Renal cortical epithelial cell (primary cell): ENCODE results near the gene STARD4. TPM values are rescaled to one million over a fixed set of nuclear protein-coding genes. Genes with fewer than 3 reads are reported as not detected.

ENCODE experiments used
- DNase-seq: peaks from one replicate; pipeline ENCODE4 v3.0.0-alpha.2; 2011; ENCODE audit warnings: low read depth
- total RNA-seq: library from RNA; depleted of rRNA; stranded (reverse); fragments of >200 nt; gene quantifications from 2 replicates; pipeline ENCODE4 v1.2.3, GENCODE V29; 2014

The STARD4 gene, protein sequence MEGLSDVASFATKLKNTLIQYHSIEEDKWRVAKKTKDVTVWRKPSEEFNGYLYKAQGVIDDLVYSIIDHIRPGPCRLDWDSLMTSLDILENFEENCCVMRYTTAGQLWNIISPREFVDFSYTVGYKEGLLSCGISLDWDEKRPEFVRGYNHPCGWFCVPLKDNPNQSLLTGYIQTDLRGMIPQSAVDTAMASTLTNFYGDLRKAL
- 29.5 and 120 TPM in 2 replicates for total RNA-seq

DNA sequence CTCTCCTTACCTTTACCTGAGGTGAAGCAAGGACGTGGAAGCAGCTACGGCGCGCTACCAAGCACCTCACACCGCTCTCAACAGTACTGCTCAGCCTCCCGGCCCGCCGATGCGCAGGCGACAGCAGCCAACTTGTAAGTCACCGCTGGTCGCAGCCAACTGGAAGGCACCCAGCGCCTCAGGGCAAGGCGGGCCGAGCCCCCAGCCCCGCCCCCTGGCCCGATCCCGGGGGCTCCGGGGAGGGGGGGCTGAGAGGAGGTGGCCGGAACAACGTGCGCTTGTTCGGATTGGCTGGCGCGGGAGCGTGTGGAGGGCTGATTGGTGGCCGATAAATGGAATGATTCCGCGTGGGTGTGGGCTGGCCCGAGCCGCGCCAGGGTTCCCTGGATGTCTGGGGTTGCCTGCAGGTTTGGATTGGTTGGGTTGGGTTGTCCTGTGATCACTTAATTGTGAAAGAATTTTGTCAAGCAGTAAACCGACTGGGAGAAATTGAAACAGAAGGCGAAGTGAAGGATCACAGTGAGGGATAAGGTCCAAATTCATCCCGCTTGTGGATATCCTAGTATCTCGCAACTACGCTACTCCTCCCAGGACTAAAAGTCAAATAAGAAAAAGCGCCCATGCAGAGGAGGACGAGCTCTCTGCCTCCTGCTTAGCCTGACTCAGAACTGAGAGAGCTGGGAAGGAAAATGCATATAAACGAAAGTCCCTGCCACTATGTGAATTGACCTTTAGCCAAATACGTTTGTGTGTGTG, at the start of gene STARD4:
STARD4 (minus strand) TSS at position 161 of the 756 bp plus-strand sequence. CDS start 5,102 bp downstream, outside the sequence.
- peak; percentile 97 for DNase-seq

GRCh38 chr5:111559680-111560079, 47.3 kb upstream of the STARD4 start:
- DNase-seq: no peak

DNA sequence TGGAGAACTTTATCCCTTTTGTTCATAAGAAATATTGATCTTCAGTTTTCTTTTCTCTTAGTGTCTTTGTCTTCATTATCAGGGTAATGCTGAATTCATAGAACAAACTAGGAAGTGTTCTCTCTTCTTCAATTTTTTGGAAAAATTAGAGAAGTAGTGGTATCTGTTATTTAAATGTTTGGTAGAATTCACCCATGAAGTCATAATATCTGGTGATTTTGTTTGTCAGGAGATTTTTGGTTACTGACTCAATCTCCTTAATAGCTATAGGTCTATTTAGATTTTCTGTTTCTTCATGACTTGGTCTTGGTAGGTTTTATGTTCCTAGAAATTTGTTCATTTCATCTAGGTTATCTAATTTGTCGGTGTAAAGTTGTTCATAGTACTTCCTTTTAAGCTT, 45.4 kb upstream of the STARD4 start:
- no peak for DNase-seq

- DNase-seq: no peak
These were observed 44.8 kb upstream of the STARD4 start for GRCh38 chr5:111557111-111557510.

DNA sequence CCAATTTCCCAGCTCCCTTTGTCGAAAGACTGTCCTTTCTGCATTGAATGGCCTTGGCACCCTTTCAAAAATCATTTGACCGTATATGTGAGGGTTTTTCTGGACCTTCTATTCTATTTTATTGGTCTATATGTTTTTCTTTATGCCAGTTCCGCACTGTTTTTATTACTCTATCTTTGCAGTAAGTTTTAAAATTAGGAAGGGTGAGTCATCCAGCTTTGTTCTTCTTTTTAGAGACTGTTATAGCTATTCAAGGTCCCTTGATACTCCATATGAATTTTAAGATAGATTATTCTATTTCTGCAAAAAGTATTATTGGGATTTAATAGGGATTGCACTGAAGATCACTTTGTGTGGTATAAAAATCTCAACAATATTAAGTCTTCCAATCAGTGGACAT, 44.2 kb upstream of the STARD4 start:
- DNase-seq: no peak

GRCh38 chr5:111555760-111556159, 43.4 kb upstream of the STARD4 start:
- no peak for DNase-seq

GRCh38 chr5:111553868-111554267, 41.5 kb upstream of the STARD4 start:
- DNase-seq: no peak

DNA sequence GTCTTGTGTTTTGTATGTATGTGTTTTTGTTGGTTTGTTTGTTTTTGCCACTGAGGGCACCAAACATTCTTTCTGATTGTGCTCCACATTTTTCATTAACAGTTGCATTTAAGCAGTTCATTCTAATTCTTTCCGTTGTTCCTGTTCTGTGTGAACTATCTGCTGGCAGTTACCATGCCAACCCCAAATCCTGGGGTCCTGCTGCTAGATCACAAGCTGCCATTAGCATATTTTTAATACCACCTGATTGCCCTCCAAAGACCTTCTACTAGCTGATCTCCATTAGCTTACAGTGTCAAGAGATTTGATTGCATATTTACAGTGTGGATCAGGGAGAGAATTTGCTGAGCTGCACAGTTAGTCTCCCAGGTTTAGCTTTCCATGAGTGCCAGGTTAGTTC, 40.6 kb upstream of the STARD4 start:
- DNase-seq: no peak

DNA sequence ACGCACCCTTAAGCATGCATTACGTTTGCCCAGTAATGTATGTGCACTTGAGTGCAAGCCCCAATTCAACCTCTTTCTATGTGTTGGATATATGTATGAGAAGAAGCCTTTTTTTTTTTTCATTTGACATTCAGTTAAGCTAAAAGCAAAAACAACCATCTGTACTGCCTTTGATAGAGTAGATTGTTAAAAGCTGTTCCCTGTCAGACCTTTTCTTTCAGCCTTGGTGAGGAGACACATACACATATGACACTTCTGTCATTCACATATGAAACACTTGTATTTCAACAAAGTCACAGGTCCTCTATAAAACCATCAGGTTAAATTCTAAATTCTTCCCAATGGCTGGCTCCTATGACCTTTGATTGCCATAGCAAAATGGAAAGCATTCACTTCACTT, 40.2 kb upstream of the STARD4 start:
- DNase-seq: no peak

DNA sequence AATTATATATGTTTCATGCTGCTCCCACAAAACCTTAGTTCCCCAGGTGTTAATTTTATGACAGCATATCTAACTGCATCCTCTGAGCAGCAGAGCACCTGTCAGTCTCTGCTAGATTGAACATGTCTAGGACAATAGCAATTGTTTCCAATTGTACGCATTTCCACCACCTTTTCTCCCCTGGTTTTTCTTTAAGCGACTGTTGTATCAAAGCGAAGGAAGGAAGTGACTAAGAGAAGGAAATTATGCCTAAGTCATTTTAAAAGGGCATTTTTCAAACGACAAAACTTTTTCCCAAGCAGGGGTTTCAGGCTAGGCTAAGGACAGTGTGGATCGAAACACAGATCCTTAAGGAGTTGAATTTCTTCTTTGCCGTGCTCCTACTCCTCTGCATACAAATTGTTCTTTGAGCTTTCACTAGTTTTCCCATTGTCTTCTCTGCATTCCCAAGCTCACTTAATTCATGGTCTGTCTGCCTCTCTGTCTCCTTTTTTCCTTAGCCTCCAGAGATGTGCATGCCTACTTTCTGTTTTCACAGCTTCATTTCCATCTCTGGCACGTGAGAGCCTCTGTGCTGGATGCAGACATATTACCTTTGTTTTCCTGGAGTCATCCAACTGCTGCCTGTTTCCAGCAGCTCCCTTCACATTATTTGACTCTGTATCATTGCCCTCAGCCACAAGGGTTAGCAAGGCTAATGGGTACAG, 39.4 kb upstream of the STARD4 start:
- DNase-seq: peak; percentile 40

- no peak for DNase-seq
These were observed 38.8 kb upstream of the STARD4 start for GRCh38 chr5:111551161-111551560.

- peak; percentile 98 for DNase-seq
These were observed 38.1 kb upstream of the STARD4 start for GRCh38 chr5:111550282-111551020.

DNA sequence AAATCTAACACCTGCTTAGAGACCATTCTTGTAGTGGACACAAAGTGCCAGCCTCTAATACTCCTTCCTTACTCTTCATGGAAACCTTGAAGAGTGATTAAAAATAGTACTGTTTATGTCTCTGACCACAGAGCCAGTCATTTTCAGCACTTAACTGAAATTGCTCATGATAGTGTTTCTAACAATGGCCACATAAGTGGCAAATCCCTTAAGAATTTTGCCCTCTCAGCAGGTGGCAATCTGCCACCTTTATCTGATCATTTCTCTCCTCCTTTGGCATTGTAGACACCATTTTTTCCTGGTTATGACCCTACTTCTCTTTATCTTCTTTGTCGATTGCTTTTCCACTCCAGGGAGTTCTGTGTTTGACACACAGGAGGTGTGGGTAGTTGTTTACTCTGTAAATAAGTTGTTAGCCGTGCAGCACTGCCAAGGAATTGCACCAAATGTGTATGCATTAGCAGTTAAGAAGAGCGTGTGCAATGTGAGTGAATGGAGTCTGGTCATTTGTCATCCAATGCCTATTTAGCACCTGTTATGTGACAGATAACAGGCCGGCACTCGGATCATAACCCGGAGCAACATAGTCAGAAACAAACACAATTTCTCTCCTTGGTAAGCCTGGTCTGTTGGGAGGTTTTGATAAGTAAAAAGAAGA, 36.8 kb upstream of the STARD4 start:
- peak; percentile 65 for DNase-seq

DNA sequence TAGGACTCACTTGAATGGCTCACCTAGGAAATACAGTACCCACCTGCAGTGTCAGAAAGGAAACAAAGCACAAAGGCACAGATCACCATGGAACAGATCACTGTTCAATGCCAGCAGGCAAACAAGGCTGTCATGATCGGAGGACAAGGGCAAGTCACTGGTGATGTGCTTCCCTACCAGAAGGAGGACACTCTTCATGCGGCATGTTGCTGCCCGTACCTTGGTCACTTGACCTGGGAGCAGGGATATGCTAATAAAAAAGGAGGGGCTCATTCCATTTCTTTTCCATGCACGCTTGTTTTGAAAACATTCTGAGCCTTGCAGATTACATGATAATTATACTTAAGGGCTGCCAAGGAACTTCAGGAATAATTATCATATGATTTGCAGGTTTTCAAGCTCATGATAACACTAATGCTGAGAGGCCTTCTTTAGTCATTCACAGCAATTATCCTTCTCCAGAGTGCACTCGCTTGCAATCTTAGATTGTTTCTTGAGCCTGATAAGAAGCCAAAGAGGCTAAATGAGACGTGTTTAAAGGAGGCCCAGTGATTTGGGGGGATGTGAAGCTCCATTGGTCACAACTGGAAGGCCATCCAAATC, 36.1 kb upstream of the STARD4 start:
- DNase-seq: no peak

DNA sequence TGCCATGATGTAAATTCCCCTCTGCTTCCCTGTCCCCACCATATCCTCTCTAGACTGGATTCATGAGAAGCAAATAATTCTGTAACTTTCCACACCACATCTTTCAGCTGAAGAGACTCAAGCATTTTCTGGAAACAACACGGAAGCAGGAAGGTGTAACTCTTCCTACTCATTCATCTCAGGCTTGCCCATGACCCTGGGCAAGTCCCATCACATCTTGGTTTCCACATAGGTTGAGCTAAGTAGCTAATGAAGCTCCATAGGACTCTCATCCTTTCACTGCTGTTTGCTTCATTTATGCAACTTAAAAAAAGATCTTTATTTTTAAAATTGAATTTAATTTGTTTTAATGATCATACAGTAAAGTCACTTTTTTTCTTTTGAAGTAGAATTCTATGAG, 32.7 kb upstream of the STARD4 start:
- DNase-seq: no peak

- DNase-seq: no peak
These were observed 25.0 kb upstream of the STARD4 start for GRCh38 chr5:111537141-111538024.

- DNase-seq: no peak
These were observed 23.7 kb upstream of the STARD4 start for GRCh38 chr5:111535879-111536549.

DNA sequence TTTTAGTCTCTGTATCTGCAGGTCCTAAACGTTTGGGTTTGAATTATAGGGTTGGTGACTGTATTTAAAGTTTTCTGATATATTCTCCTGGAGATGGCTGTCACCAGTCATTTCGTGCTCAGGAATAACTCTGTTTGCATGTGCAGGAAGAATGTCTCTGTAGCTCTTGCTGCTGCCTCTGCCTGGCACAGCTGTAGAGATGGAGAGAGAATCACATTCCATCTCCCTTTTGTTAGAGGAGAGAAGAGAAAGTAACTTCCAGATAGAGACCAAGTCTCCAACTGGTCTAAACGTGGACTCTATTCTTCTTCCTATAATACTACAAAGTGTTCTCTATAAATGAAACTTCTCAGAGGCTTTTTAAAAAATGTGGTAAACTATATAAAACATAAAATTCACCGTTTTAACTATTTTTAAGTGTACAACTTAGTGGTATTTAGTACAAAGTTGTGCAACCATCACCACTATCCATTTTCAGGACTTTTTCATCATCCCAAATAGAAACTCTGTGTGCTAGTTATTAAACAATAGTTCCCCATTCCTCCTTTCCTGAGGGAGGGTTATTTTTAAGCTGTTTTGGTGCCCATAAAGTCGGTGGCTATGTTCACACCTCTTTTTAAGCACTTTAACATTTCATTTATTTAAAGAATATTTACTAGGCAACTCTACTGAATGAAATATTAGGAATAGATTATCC, 20.7 kb upstream of the STARD4 start:
- DNase-seq: no peak

DNA sequence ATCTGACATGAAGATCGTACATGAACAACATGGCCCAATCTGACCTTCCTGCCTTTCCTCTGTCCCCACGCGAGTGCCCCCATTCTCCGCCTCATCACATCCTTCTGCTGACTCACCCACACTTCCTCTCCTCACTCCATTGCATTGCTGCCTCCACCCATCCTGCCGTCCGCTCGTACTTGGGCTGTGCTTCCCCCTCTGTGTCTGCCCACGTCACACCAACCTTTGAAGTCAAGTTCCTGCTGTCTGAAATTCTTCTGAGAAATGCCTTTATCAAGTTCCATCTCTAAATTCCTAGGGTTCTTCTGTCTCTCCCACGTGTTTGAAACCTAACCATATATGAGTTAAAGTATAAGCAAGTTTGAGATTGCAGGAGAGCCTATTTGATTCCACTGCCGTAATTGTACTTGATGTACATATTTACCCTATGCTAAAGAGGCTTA, 18.0 kb upstream of the STARD4 start:
- DNase-seq: peak; percentile 90
